Brain microvascular endothelial cell (primary cell): Measurements from ENCODE around the gene RYR3.
"Not testable (repeated sequence)": the region's sequence is repeated elsewhere in the genome, so short reads cannot be mapped to it uniquely, and the experiment has no call there.

ENCODE experiments used
- DNase-seq: peaks from one replicate; pipeline ENCODE4 v3.0.0-alpha.2; 2020
- H3K27ac ChIP-seq: fragments of 250-450 bp; sonication (Bioruptor Pico); 2 replicates; pipeline ENCODE4 v1.5.1; 2020; ENCODE audit warnings: mild to moderate bottlenecking, moderate library complexity
- H3K27me3 ChIP-seq: fragments of 250-450 bp; sonication (Bioruptor Pico); replicated peaks from 2 replicates; pipeline ENCODE4 v1.5.1; 2020; ENCODE audit warnings: mild to moderate bottlenecking
- H3K36me3 ChIP-seq: fragments of 250-450 bp; sonication (Bioruptor Pico); replicated peaks from 2 replicates; pipeline ENCODE4 v1.5.1; 2020; ENCODE audit warnings: mild to moderate bottlenecking
- H3K4me3 ChIP-seq: 2 replicates; pipeline ENCODE4 v1.5.1; 2011; ENCODE audit warnings: low read depth, mild to moderate bottlenecking, control low read depth, low read length, moderate library complexity
- in situ Hi-C: cut with HindIII; loops from 2 replicates; pipeline ENCODE4 v1.10.0; 2017; ENCODE audit warnings: low sequenced_read_pairs, low pct_ligation_motif_present
- TF ChIP-seq, protein P1 (sequence below): IDR thresholded peaks from 2 replicates; pipeline ENCODE4 v1.5.1; 2011; ENCODE audit warnings: low read depth, mild to moderate bottlenecking, moderate library complexity, low read length, control low read depth, inconsistent platforms; ENCODE audit errors: missing control alignments

Gene RYR3

DNA sequence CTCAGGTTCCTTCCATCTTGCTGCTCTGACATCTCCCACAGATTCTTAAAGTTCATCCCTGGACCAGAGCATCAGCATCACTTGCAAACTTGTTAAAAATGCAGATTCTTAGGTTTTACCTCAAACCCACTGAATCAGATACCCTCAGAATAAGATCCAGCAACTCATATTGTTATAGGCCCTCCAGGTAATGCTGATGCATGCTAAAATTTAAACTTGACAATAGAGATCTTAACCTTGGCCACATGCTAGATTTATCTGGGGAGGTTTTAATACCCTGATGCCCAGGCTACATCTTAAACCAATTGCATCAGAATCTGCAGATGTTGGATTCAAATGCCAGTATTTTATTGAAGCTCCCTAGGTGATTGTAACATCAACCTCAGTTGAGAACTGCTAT lies 256.9 kb downstream of the RYR3 start:
- no peak overlapping the region for H3K27ac ChIP-seq

DNA sequence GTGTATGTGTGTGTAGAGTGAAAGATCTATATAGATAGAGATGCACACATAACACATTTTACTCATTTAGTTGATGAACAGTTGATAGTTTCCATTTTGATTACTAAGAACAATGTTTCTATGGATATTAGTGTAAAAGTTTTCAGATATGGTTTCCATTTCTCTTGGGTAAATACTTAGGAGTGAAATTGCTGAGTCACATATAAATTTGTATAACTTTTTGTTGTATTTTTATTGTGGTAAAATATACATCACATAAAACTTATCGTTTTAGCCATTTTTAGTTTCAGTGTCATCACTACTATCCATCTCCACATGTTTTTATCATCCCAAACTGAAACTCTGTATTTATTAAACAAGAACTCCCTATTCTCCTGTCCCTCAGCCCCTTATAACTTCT lies 258.3 kb downstream of the RYR3 start:
- Histone ChIP-seq H3K4me3 (no peak overlapping the region), H3K27me3 (no peaks in the 10 kb centered on the region), H3K27ac (no peak overlapping the region), H3K36me3 (no peaks in the 10 kb centered on the region)
- in situ Hi-C loops, result no loop called here
- DNase-seq, result no peak
- TF ChIP-seq, protein P1, sequence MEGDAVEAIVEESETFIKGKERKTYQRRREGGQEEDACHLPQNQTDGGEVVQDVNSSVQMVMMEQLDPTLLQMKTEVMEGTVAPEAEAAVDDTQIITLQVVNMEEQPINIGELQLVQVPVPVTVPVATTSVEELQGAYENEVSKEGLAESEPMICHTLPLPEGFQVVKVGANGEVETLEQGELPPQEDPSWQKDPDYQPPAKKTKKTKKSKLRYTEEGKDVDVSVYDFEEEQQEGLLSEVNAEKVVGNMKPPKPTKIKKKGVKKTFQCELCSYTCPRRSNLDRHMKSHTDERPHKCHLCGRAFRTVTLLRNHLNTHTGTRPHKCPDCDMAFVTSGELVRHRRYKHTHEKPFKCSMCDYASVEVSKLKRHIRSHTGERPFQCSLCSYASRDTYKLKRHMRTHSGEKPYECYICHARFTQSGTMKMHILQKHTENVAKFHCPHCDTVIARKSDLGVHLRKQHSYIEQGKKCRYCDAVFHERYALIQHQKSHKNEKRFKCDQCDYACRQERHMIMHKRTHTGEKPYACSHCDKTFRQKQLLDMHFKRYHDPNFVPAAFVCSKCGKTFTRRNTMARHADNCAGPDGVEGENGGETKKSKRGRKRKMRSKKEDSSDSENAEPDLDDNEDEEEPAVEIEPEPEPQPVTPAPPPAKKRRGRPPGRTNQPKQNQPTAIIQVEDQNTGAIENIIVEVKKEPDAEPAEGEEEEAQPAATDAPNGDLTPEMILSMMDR, result no peak

More for the DNA sequence above, 256.9 kb downstream of the RYR3 start:
- Histone ChIP-seq H3K4me3 (no peak overlapping the region), H3K27me3 (no peaks in the 10 kb centered on the region), H3K36me3 (no peaks in the 10 kb centered on the region)
- no peak for DNase-seq
- in situ Hi-C loops, result no loop called here
- TF ChIP-seq, protein P1, result no peak

DNA sequence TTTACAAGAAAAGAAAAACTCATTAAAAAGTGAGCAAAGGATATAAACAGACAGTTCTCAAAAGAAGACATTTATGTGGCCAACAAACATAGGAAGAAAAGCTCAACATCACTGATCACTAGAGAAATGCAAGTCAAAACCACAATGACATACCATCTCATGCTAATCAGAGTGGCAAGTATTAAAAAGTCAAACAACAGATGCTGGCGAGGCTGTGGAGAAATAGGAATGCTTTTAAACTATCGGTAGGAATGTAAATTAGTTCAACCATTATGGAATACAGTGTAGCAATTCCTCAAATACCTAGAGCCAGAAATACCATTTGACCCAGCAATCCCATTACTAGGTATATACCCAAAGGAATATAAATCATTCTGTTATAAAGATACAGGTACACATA lies 267.1 kb downstream of the RYR3 start:
- H3K36me3 ChIP-seq, H3K27me3 ChIP-seq, in situ Hi-C loops, DNase-seq, H3K4me3 ChIP-seq, H3K27ac ChIP-seq: not testable (repeated sequence)

DNA sequence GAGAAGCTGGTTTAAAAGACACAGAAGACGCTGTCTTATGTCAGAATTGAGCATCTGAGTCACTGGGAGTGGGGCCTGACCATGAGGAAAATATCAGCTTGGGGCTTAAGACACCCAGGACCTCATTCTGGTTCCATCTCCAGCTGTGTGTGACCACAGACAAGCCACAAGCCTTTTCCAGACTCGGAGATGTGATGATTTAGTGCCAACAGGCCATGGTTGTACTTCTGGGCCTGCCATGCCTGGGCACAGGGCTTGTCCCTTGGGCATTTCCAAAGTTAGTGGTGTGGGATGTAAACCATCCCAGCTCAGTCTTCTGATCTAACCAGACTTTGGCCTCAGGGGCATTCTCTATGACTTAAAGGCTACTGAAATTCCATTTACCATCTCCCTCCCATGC lies 269.8 kb downstream of the RYR3 start:
- no peaks in the 10 kb centered on the region for H3K36me3 ChIP-seq
- TF ChIP-seq, protein P1, result no peak
- H3K27me3 ChIP-seq, result no peaks in the 10 kb centered on the region
- no peak for DNase-seq
- no peak overlapping the region for H3K4me3 ChIP-seq
- in situ Hi-C loops, result no loop called here
- no peak overlapping the region for H3K27ac ChIP-seq

DNA sequence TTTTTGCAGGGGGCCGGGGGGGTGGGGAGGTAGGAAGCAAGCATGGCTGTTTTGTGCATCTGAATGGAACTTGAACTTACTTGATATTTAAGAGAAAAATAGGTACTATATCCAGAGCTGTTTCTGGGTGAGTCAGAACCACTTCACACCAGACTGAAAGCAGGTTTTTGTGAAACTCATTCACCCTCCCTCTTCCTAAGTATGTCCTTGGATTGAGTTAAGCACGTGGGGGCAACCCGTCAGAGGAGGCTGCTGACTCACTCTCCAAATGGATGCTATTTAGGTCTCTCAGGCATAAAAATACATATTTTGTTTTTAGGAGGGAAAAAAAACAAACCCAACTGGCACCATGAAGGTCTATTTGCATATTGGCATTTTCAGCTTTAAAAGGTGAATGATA lies 270.3 kb downstream of the RYR3 start:
- Histone ChIP-seq H3K27me3 (no peaks in the 10 kb centered on the region), H3K36me3 (no peaks in the 10 kb centered on the region), H3K27ac (no peak overlapping the region), H3K4me3 (no peak overlapping the region)
- DNase-seq, result peak; percentile 31
- TF ChIP-seq, protein P1, result no peak
- in situ Hi-C loops, result no loop called here

DNA sequence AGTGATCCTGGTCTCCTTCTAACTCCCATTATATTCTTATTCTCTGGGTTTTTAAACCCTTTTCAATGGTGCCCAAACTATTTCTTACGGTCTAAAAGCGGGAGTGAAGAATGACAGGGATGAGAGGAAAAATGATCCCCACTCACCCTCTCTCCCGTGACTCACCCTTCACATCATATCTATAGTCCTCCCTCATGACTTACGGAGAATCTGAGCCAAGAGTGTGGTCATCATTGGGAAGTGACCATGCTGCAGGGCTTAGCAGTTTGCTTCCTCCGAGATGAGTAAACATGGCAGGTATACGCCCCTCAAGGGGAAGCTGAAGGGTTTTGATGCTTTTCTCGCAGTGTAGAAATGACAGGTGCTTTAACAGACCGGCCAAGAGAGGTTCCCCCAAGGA lies 274.0 kb downstream of the RYR3 start:
- no peak overlapping the region for H3K4me3 ChIP-seq
- no peaks in the 10 kb centered on the region for H3K36me3 ChIP-seq
- in situ Hi-C loops, result no loop called here
- no peaks in the 10 kb centered on the region for H3K27me3 ChIP-seq
- TF ChIP-seq, protein P1, result no peak
- no peak for DNase-seq
- H3K27ac ChIP-seq, result no peak overlapping the region
